Kidney epithelial cell (primary cell): ENCODE measurements around the gene NFIC. TPM values are rescaled to one million over a fixed set of nuclear protein-coding genes. Genes with fewer than 3 reads are reported as not detected.

Experiments
- DNase-seq: peaks from one replicate; pipeline ENCODE4 v3.0.0-alpha.2; 2010; ENCODE audit warnings: low read depth
- H3K27me3 ChIP-seq: 2 replicates; pipeline ENCODE4 v1.6.0; 2011; ENCODE audit warnings: low read length; ENCODE audit not compliant: control insufficient read depth, insufficient read depth
- H3K36me3 ChIP-seq: 2 replicates; pipeline ENCODE4 v1.5.1; 2011; ENCODE audit warnings: low read length; ENCODE audit not compliant: control insufficient read depth, insufficient read depth
- H3K4me3 ChIP-seq: 2 replicates; pipeline ENCODE4 v1.5.1; 2011; ENCODE audit warnings: low read depth, mild to moderate bottlenecking, control low read depth, low read length
- total RNA-seq: library from RNA; depleted of rRNA; stranded (reverse); fragments of >200 nt; gene quantifications from 2 replicates; pipeline ENCODE4 v1.2.3, GENCODE V29; 2015
- TF ChIP-seq, protein P1 (sequence below): IDR thresholded peaks from 2 replicates; pipeline ENCODE4 v1.5.1; 2011; ENCODE audit warnings: mild to moderate bottlenecking, moderate library complexity, low read length, control low read depth, inconsistent platforms; ENCODE audit not compliant: insufficient read depth, poor library complexity, severe bottlenecking

Gene NFIC
- total RNA-seq, 1 donor from 2014 or later = 18.0 TPM

GRCh38 chr19:3459089-3459881 lies 92.9 kb downstream of the NFIC start:
- no peaks in the 10 kb centered on the region for H3K27me3 ChIP-seq
- DNase-seq = peak; percentile 82
- H3K36me3 ChIP-seq = peaks cover 1% of the 10 kb centered on the region
- TF ChIP-seq, protein P1, sequence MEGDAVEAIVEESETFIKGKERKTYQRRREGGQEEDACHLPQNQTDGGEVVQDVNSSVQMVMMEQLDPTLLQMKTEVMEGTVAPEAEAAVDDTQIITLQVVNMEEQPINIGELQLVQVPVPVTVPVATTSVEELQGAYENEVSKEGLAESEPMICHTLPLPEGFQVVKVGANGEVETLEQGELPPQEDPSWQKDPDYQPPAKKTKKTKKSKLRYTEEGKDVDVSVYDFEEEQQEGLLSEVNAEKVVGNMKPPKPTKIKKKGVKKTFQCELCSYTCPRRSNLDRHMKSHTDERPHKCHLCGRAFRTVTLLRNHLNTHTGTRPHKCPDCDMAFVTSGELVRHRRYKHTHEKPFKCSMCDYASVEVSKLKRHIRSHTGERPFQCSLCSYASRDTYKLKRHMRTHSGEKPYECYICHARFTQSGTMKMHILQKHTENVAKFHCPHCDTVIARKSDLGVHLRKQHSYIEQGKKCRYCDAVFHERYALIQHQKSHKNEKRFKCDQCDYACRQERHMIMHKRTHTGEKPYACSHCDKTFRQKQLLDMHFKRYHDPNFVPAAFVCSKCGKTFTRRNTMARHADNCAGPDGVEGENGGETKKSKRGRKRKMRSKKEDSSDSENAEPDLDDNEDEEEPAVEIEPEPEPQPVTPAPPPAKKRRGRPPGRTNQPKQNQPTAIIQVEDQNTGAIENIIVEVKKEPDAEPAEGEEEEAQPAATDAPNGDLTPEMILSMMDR = no peak
- H3K4me3 ChIP-seq = no peak overlapping the region

DNA sequence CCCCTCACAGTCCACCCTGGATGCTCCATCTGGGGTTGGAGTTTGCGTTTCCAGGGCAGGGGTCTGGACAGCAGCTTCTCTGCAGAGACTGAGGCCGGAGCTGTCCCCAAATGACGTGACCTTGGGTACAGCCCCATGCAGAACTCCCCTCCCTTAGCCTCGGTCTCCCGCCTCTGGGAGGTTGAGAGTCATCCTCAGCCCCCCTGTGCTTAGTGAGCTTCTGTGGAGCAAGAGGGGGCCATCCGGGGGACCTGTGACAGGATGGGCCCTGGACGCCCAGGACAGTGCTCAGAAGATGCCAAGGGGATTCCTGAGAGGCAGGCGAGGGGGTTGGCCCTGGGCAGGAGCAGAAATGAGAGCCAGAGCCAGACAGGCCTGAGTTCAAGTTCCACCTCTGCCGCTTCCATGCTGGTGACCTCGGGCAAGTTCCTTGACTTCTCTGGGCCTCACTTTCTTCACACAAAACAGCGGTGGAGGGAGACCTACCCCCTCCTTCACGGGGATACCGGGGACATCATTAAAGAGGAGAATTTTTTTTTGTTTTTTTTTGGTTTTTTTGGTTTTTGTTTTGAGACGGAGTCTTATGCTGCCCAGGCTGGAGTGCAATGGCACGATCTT lies 93.7 kb downstream of the NFIC start:
- H3K27me3 ChIP-seq = no peaks in the 10 kb centered on the region
- H3K4me3 ChIP-seq = no peak overlapping the region
- peaks cover 1% of the 10 kb centered on the region for H3K36me3 ChIP-seq
- TF ChIP-seq, protein P1 = no peak
- no peak for DNase-seq

GRCh38 chr19:3462991-3463713 lies 96.8 kb downstream of the NFIC start:
- H3K27me3 ChIP-seq = no peaks in the 10 kb centered on the region
- TF ChIP-seq, protein P1 = no peak

GRCh38 chr19:3463714-3464586 lies 97.6 kb downstream of the NFIC start:
- H3K4me3 ChIP-seq = no peak overlapping the region
- TF ChIP-seq, protein P1 = no peak
- H3K27me3 ChIP-seq = no peaks in the 10 kb centered on the region
- no peak for DNase-seq
- H3K36me3 ChIP-seq = peaks cover 1% of the 10 kb centered on the region

More at GRCh38 chr19:3462991-3463713, 96.8 kb downstream of the NFIC start:
- no peak overlapping the region for H3K4me3 ChIP-seq
- no peak for DNase-seq
- peaks cover 1% of the 10 kb centered on the region for H3K36me3 ChIP-seq

- Histone ChIP-seq H3K36me3 (peaks cover 1% of the 10 kb centered on the region), H3K4me3 (no peak overlapping the region), H3K27me3 (no peaks in the 10 kb centered on the region)
- DNase-seq = no peak
- TF ChIP-seq, protein P1 = no peak
These were observed 98.3 kb downstream of the NFIC start for GRCh38 chr19:3464587-3465235.
